Natural killer cell treated with Interleukin-12 subunit alpha and Interleukin-12 subunit beta and Interleukin-15 and Interleukin-18, amount 100 ng/mL, for 72 hours (primary cell): ENCODE results near the gene PDLIM5. TPM values are rescaled to one million over a fixed set of nuclear protein-coding genes. Genes with fewer than 3 reads are reported as not detected.
"Not testable (repeated sequence)": the region's sequence is repeated elsewhere in the genome, so short reads cannot be mapped to it uniquely, and the experiment has no call there.

ENCODE experiments used
- ATAC-seq, 2 donors: fragments of 150-1000 bp; cut with Tn5 transposase in 1 of 2; sonication (Bioruptor Pico), chemical (Tn5 transposase) in 1 of 2; 2 replicates each; pipeline ENCODE4 v1.10.0; 2021
- DNase-seq: peaks from one replicate; pipeline ENCODE4 v3.0.0; 2022; ENCODE audit warnings: low spot score
- H3K27ac Mint-ChIP-seq, 2 donors: 1 replicate in 1 of 2; 2 replicates in 1 of 2; pipeline ENCODE4 v1.8.0; 2022; ENCODE audit warnings: mixed read lengths in 2 of 2, mild to moderate bottlenecking in 1 of 2, moderate library complexity in 1 of 2
- H3K27me3 Mint-ChIP-seq, 2 donors: 1 replicate in 1 of 2; 2 replicates in 1 of 2; pipeline ENCODE4 v1.8.0; 2022; ENCODE audit warnings: mixed read lengths in 2 of 2
- H3K36me3 Mint-ChIP-seq: one replicate; pipeline ENCODE4 v1.8.0; 2022; ENCODE audit warnings: mixed read lengths
- H3K4me1 Mint-ChIP-seq, 2 donors: 1 replicate in 1 of 2; 2 replicates in 1 of 2; pipeline ENCODE4 v1.8.0; 2022; ENCODE audit warnings: low read depth in 2 of 2, mixed read lengths in 2 of 2, mild to moderate bottlenecking in 1 of 2
- H3K4me3 Mint-ChIP-seq: one replicate; pipeline ENCODE4 v1.8.0; 2022; ENCODE audit warnings: mixed read lengths
- H3K9me3 Mint-ChIP-seq: 2 replicates; pipeline ENCODE4 v1.8.0; 2022; ENCODE audit warnings: mixed read lengths
- total RNA-seq, 2 donors: library from RNA; stranded (reverse); gene quantifications; one replicate each; pipeline ENCODE4 v1.2.3, GENCODE V29; 2022

PDLIM5 gene
- total RNA-seq, 2 donors from 2014 or later, result 26.2 to 30.2 TPM

GRCh38 chr4:94649381-94650133, 197.8 kb downstream of the PDLIM5 start:
- H3K9me3 Mint-ChIP-seq, result no peaks in the 10 kb centered on the region
- no peaks in the 10 kb centered on the region for H3K4me1 Mint-ChIP-seq
- peaks cover 4% of the 10 kb centered on the region for H3K36me3 Mint-ChIP-seq
- H3K27ac Mint-ChIP-seq, result no peak overlapping the region
- no peak for DNase-seq
- H3K4me3 Mint-ChIP-seq, result no peak overlapping the region
- ATAC-seq, result no peak
- H3K27me3 Mint-ChIP-seq, result no peaks in the 10 kb centered on the region

- H3K27ac Mint-ChIP-seq, result no peak overlapping the region
- no peak overlapping the region for H3K4me3 Mint-ChIP-seq
- ATAC-seq (no peak), DNase-seq (no peak)
- H3K4me1 Mint-ChIP-seq, result no peaks in the 10 kb centered on the region
- no peaks in the 10 kb centered on the region for H3K27me3 Mint-ChIP-seq
- H3K36me3 Mint-ChIP-seq, result peaks cover 4% of the 10 kb centered on the region
- H3K9me3 Mint-ChIP-seq, result no peaks in the 10 kb centered on the region
Observed at GRCh38 chr4:94650134-94650495, 198.4 kb downstream of the PDLIM5 start.

GRCh38 chr4:94650690-94651089, 198.9 kb downstream of the PDLIM5 start:
- H3K27me3 Mint-ChIP-seq, result no peaks in the 10 kb centered on the region
- H3K9me3 Mint-ChIP-seq, result no peaks in the 10 kb centered on the region
- DNase-seq (no peak), ATAC-seq (no peak)
- H3K4me1 Mint-ChIP-seq, result no peaks in the 10 kb centered on the region
- no peak overlapping the region for H3K4me3 Mint-ChIP-seq
- H3K36me3 Mint-ChIP-seq, result peaks cover 4% of the 10 kb centered on the region
- H3K27ac Mint-ChIP-seq, result no peak overlapping the region

DNA sequence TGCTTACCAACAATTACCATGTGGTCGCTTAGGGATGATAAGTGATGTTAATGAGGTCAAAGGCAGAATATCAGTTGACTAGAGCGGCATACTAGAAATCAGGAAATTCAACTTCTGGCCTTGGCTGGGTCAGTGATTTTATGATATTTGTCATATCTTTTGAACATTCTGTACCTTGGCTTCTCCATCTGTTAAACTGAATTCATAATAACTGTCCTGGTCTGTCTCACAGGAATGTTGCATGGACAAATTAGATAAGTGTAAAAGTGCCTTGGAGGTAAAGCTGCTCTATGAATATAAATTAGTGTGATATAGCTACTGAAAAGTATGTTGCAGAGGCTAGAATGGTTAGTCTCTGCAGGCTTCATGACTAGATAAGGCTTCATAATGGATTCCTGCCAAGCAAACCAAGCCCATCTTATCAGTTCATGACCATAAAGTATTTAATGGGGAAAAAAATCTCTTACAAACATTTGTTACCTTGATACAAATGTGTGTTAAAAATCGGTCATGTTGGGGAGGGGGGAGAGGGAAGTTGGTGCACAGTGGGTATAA, 201.4 kb downstream of the PDLIM5 start:
- no peaks in the 10 kb centered on the region for H3K36me3 Mint-ChIP-seq
- no peak overlapping the region for H3K27ac Mint-ChIP-seq
- H3K4me1 Mint-ChIP-seq, result no peaks in the 10 kb centered on the region
- DNase-seq, result no peak
- ATAC-seq, result no peak
- H3K27me3 Mint-ChIP-seq, result no peaks in the 10 kb centered on the region
- no peak overlapping the region for H3K4me3 Mint-ChIP-seq
- no peaks in the 10 kb centered on the region for H3K9me3 Mint-ChIP-seq

DNA sequence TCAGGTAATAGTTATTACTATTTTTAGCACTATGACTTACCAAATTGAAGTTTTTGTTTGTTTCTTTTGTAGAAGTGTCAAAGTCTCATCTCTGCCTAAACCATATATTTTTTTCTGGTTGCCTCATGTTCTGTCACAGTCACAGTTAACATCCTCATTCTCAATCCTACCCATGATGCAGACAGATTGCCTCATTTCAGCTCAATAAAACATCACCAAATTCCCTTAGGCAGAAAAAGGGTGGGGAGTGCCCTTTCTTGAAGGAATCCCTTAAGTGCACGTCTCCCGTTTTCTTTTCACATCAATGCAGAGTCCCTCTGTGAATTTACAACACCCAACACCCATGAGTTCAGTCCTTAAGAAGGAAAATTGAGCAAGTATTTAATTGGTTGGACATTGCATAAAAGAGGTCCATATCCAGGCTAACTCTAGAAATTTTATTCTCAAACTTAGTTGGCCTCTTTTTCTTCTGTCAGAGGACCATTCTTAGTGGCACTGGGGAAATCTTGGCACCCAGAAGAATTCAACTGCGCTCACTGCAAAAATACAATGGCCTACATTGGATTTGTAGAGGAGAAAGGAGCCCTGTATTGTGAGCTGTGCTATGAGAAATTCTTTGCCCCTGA, 202.4 kb downstream of the PDLIM5 start:
- no peak for DNase-seq
- no peaks in the 10 kb centered on the region for H3K27me3 Mint-ChIP-seq
- H3K36me3 Mint-ChIP-seq, result peaks cover 3% of the 10 kb centered on the region
- H3K27ac Mint-ChIP-seq, result no peak overlapping the region
- H3K4me3 Mint-ChIP-seq, result no peak overlapping the region
- ATAC-seq, result no peak
- H3K9me3 Mint-ChIP-seq, result no peaks in the 10 kb centered on the region
- H3K4me1 Mint-ChIP-seq, result no peaks in the 10 kb centered on the region

GRCh38 chr4:94654714-94655113, 203.0 kb downstream of the PDLIM5 start:
- no peak overlapping the region for H3K4me3 Mint-ChIP-seq
- H3K36me3 Mint-ChIP-seq, result peaks cover 5% of the 10 kb centered on the region
- H3K4me1 Mint-ChIP-seq, result no peaks in the 10 kb centered on the region
- DNase-seq, result no peak
- no peak for ATAC-seq
- H3K27me3 Mint-ChIP-seq, result no peaks in the 10 kb centered on the region
- H3K27ac Mint-ChIP-seq, result no peak overlapping the region
- H3K9me3 Mint-ChIP-seq, result no peaks in the 10 kb centered on the region

DNA sequence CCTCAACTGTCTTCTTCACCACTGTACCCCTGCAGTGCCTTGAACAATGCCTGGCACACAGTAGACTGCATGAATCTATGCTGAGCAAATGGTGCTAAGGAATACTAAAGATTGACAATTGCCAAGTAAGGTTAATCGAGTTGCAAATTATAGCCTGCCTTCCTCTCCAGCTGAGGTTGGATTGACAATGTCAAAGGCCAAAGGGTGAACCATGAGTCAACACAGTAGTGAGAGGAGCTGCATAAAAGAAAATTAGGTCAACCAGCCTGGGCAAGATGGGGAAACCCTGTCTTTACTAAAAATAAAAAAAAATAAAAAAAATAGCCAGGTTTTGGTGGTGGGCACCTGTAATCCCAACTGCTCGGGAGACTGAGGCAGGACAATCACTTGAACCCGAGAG, 208.9 kb downstream of the PDLIM5 start:
- Mint-ChIP-seq H3K36me3 (peaks cover 10% of the 10 kb centered on the region), H3K27me3 (no peaks in the 10 kb centered on the region)

GRCh38 chr4:94665021-94665420, 213.3 kb downstream of the PDLIM5 start:
- not testable (repeated sequence) for H3K9me3 Mint-ChIP-seq, DNase-seq, H3K4me3 Mint-ChIP-seq, ATAC-seq, H3K27ac Mint-ChIP-seq, H3K36me3 Mint-ChIP-seq, H3K4me1 Mint-ChIP-seq, H3K27me3 Mint-ChIP-seq

More for the DNA sequence above, 208.9 kb downstream of the PDLIM5 start:
- DNase-seq (no peak), ATAC-seq (no peak)
- Mint-ChIP-seq H3K27ac (no peak overlapping the region), H3K4me1 (no peaks in the 10 kb centered on the region), H3K9me3 (no peaks in the 10 kb centered on the region), H3K4me3 (no peak overlapping the region)

DNA sequence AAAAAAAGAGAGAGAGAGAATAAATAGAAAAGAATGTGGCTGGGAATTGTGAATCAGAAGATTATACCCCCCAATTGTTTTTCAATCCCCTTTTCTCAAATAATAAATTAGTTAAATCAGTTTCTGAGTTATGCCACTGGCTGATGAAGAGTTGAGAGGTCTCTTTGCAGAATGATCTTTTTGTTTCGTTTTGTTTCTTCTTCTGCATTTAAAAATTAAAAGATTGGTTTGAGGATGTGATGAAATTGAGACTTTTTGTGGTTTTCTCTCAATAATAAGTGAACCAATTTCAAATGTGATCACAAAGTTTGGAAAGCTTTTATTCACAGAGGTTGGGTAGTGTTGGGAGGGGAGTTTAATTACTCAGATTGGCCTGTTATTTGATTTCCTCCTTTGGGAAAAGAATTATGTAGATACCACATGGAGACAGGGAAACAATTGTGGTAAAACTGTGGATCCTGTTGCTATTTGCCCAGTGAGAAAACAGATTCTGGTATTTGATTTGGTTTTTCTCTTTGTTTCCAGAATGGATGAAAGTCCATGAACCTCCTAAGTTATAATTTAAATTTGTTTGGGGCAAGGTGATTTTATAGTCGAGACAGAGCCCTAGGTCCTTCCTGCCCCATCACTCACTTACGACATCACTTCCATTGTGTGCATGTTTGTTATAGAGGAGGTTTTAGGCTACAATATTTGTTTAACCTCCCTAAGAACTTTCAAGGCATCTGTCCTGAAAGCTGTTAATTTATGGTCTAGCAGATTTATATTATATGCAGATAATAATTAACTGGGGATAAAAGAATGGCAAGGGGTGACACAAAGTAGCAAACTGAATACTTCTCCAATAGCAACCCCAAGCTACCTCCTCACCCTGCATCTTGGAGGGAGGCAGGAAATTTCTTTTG, 214.0 kb downstream of the PDLIM5 start:
- no peak overlapping the region for H3K4me3 Mint-ChIP-seq
- DNase-seq, result no peak
- no peak for ATAC-seq
- no peaks in the 10 kb centered on the region for H3K9me3 Mint-ChIP-seq
- no peaks in the 10 kb centered on the region for H3K4me1 Mint-ChIP-seq
- no peak overlapping the region for H3K27ac Mint-ChIP-seq
- H3K36me3 Mint-ChIP-seq, result no peaks in the 10 kb centered on the region
- no peaks in the 10 kb centered on the region for H3K27me3 Mint-ChIP-seq

- Mint-ChIP-seq H3K27ac (no peak overlapping the region), H3K27me3 (no peaks in the 10 kb centered on the region), H3K36me3 (no peaks in the 10 kb centered on the region), H3K4me3 (no peak overlapping the region), H3K9me3 (no peaks in the 10 kb centered on the region), H3K4me1 (no peaks in the 10 kb centered on the region)
- no peak for DNase-seq
- no peak for ATAC-seq
Observed at GRCh38 chr4:94668724-94669123, 217.0 kb downstream of the PDLIM5 start.

DNA sequence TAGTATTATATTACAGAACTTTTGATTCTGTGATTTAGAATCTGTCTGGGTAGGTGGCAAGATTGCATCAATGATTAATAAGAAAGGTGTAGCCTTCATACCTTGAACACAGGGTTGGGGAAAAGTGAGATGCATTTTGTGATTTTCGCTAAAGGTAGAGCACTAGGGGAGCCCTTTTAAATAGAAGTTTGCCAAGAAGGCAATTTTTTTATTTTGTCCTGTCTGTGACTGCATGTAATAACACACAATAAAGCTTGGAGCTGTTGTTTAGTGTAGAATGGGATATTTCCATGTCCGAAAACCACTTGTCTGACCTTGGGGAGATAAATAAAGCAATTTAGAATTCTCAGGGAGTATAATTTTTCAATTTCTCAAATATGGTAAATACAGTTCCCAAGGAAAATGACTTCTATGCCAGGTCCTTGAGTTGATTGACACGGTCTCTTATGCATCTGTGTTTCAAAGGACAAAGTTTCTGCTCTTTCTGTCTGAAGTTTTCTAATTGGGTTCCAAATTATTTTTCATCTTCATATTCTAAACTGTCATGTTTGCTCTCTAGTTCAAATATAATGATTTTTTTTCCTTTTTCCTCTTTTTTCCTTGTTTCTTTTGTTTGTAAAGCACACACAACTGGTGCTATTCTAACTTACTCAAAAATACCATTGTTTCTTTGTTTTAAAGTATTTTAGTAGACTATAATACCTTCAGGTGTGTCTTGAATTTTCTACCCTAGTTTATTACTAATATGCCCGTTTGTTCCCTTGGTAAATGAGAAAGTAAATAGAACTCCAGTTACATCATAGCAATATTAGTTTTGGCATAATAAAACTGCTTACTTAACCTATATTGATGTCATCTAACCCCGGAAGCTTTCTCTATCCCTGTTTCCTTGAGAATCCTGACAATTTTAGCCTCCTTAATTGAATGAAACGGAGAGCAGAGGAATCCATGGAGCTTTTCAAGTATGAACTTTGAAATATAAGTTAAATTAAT, 218.2 kb downstream of the PDLIM5 start:
- no peaks in the 10 kb centered on the region for H3K36me3 Mint-ChIP-seq
- H3K9me3 Mint-ChIP-seq, result no peaks in the 10 kb centered on the region
- no peak overlapping the region for H3K27ac Mint-ChIP-seq
- ATAC-seq (no peak), DNase-seq (no peak)
- H3K27me3 Mint-ChIP-seq, result no peaks in the 10 kb centered on the region
- H3K4me1 Mint-ChIP-seq, result no peaks in the 10 kb centered on the region
- no peak overlapping the region for H3K4me3 Mint-ChIP-seq

DNA sequence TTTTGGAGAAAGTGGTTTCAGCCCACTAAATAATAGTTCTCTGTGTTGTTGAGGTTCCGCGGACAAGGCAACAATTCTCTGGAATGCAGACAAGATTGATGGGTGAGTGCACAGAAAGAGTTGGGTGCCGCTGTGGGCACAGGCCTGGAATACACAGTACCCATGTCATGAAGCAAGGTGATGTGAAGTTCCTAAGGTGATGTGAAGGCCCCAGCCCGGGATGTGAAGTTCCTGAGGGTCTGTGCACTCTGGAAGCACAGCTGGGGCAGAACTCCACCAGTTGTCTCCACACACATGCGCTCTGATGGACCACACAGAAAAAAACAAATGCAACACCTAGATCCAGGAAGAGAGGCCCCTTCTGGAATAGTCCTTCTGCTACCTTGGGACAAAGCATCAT, 219.4 kb downstream of the PDLIM5 start:
- no peaks in the 10 kb centered on the region for H3K9me3 Mint-ChIP-seq
- no peak for ATAC-seq
- H3K4me1 Mint-ChIP-seq, result no peaks in the 10 kb centered on the region
- DNase-seq, result no peak
- no peak overlapping the region for H3K4me3 Mint-ChIP-seq
- H3K27me3 Mint-ChIP-seq, result no peaks in the 10 kb centered on the region
- H3K27ac Mint-ChIP-seq, result no peak overlapping the region
- no peaks in the 10 kb centered on the region for H3K36me3 Mint-ChIP-seq

- Mint-ChIP-seq H3K36me3 (no peaks in the 10 kb centered on the region), H3K9me3 (no peaks in the 10 kb centered on the region), H3K27ac (no peak overlapping the region), H3K4me1 (no peaks in the 10 kb centered on the region), H3K4me3 (no peak overlapping the region), H3K27me3 (peaks cover 4 to 14% of the 10 kb centered on the region in 2 donors)
- DNase-seq (no peak), ATAC-seq (no peak)
Observed at GRCh38 chr4:94673961-94674360, 222.2 kb downstream of the PDLIM5 start.
